GM18870 (cell line): Measurements from ENCODE around the gene RNF126.
"Not testable (repeated sequence)": the region's sequence is repeated elsewhere in the genome, so short reads cannot be mapped to it uniquely, and the experiment has no call there.

Experiments used
- ATAC-seq: cut with Tn5 transposase; IDR thresholded peaks from one replicate; pipeline ENCODE4 v1.9.1; 2021; ENCODE audit warnings: moderate library complexity; ENCODE audit not compliant: unreplicated experiment

Gene RNF126

DNA sequence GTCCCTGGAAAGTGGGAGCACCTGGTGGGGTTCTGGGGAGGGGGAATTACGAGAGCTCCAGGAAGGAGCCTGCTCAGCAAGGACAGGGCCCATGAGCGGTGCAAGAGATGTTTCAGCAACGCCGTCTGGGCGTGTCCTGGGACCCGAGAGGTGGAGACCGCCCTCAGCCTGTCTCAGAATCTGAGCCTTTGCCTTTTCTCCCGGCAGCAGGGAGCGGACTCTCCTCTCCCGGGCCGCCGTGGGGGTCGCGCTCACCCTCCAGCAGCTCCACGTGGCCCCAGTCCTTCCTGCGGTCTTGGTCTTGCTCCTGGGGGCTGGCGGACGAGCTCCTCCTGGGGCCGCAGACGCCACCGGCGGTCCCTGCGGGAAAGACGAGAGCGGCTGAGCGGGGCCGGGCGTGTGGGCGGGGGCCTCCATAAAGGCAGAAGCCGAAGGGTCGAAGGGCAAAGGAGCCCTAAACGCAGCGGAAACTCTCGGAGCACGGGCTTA is 30.4 kb downstream of the RNF126 start:
- ATAC-seq: no peak

- ATAC-seq: no peak
Measured at GRCh38 chr19:629961-630714, 32.9 kb downstream of the RNF126 start.

- not testable (repeated sequence) for ATAC-seq
Measured at GRCh38 chr19:629515-629914, 33.5 kb downstream of the RNF126 start.

DNA sequence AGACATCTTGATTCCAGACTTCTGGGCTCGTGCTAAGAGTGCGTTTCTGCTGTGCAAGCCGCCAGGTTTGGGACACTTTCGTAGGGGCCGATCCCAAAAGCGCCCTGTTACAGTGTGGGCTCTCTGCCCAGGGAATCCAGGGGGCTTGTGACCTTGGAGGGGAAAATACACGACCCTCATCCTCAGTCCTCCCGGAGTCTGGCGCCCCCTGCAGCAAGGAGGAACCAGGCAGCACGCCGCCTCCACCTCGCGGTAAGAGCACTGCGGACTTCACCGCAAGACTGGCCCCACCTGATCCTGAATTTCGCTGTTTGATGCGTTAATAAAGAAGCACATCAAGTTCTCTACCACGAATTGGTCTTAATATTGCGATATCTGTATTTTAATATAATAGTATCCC is 34.8 kb downstream of the RNF126 start:
- no peak for ATAC-seq

GRCh38 chr19:626566-626965 is 36.4 kb downstream of the RNF126 start:
- not testable (repeated sequence) for ATAC-seq

DNA sequence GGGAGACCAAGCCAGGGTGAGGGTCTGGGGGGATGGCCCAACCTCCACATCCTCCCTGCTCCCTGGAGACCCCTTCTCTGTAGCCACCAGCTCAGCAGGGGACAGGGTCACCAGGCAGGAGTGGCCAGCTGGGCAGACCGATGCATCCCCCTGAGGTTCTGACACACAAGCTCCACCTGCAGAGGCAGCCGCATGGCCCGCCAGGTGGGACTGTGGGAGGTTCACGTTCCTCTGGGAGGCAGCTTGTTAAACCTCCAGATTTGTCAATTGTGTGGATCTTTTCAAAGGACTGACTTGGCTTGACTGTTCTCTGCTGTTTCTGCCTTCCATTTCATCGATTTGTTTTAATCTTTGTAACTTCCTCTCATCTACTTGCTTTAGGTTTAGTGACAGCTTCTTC is 37.8 kb downstream of the RNF126 start:
- no peak for ATAC-seq

DNA sequence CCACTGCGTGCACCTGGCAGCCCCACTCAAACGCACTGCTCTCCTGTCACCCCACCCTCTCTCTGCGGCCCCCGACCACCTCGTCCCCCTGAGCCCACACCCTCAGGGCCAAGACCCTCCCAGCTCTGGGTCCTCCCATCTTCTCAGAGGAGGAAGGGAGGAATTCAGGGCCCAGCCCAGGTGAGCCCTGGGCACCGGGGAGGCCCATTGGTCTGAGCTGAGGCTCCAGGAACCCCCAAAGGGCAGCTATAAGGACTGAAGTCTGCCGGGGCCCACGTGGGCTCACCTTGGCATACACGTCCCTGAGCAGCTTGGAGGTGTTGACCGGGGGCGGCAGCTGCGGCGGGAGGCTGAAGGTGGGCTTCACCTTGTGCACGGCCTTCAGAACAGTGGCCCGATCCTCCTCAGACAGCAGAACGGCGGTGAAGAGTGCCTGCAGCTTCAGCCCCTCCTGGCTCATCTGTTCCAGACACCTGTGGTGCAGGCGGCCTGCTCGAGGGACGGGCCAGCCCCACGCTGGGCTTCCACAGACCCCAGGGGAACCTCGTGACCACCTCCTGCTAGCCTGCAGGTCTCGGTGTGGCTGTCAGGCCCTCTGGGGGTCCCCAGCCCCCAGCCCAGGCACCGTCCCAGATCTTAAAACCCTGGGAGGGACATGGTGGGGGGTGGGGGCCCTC is 38.4 kb downstream of the RNF126 start:
- no peak for ATAC-seq

DNA sequence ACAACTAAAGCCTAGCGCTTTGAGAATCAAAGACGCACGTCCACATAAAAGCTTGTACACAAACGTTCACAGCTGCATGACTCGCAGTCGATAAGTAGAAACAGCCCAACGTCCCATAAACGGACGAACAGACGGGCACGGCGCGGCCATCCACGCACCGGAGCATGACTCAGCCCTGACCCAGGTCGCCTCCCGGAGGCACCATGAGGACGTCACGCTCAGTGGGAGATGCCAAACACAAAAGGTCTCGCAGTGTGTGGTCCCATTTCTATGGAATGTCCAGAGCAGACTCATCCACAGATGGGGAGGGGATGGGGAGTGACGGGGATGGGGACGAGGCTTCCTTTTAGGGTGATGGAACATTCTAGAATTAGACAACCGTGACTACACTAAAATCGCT is 39.0 kb downstream of the RNF126 start:
- ATAC-seq: no peak

DNA sequence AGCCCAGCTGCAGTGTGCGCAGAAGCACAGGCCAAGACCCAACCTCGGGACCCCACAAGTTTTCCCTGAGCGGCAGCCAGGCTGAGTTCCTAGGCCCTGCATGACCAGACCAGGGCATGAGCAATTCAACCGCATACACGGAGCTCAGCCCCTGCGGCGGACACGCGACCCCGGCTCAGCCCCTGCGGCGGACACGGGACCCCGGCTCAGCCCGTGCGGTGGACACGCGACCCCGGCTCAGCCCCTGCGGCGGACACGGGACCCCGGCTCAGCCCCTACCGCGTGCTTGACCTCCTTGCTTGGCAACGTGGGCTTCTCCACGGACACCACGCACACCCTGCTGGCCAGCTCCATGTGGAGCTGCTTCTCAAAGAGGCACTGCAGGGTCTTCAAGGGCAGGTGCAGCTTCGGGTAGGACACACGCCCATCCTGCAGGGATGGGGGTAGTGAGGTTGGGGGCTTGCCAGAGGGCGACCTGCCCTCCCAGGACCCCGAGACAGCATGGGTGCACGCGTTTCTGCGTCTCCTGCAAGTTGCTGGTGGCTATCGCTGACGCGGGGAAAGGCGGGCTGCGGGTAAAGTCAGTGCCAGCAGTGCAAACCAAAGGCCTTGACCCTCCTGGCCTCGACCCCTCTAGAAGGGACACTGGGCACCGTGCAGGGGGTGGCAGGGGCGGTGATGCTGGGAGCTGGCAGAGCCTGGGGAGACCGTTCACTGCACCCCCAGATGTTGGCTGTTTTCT is 39.7 kb downstream of the RNF126 start:
- ATAC-seq: no peak

- ATAC-seq: no peak
Measured at GRCh38 chr19:622666-623065, 40.3 kb downstream of the RNF126 start.

- no peak for ATAC-seq
Measured at GRCh38 chr19:621819-622218, 41.2 kb downstream of the RNF126 start.

GRCh38 chr19:621191-621590 is 41.8 kb downstream of the RNF126 start:
- ATAC-seq: not testable (repeated sequence)

DNA sequence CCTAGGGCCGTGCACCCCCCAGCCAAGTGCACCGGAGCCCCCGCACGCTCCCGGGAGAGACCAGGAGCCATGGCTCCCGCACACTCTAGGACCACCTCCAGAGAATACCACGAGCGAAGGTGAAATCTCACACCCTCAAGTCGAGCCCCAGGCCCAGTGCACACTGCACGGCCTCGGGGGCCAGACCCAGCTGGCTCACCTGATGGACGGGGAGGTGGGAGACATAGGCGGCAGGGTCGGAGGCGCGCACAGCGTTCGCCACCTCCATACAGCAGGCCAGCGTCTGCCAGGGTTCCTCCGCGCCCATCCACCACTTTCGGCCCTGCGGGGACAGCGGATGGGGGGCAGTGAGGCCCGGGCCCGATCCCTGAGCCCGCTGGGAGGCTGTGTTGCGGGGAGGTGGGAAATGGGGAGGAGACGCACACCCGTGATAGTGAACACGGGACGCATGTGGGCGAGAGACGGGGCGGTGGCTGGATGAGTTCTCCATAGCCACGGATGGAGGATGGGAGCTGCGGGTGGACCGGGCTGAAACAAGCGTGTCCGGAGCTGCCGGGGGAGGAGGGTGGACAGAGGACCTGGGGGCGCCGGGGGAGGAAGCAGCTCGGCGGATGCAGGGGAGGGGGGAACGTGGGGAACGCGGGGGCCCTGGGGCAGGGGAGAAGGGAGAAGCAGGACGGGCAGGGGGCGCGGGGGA is 42.7 kb downstream of the RNF126 start:
- ATAC-seq: no peak

GRCh38 chr19:619286-620002 is 43.6 kb downstream of the RNF126 start:
- no peak for ATAC-seq

DNA sequence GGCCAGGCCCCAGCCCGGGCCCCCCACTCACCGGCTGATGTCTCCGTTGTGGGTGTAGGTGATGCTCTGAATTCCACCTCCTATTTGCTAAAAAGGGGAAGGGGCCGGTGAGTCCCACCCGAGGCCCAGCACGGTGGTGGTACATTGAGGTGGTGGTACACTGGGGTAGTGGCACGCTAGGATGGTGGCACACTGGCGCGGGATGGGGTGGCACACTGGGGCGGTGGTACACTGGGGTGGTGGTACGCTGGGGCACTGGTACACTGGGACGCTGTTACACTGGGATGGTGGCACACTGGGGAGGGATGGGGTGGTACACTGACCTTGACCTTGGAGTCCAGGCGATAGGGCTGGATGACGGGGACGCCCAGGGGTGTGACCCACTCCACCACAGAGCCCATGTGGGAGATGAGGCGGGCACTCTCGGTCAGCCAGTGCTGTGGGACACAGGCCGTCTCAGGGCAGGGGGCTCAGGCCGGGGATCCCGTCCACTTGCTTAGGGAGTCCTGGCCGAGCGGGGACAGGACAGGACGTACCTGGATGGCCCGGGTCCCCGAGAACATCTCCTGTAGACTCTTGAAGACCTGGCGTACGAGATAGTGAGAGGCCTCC is 44.2 kb downstream of the RNF126 start:
- ATAC-seq: no peak

DNA sequence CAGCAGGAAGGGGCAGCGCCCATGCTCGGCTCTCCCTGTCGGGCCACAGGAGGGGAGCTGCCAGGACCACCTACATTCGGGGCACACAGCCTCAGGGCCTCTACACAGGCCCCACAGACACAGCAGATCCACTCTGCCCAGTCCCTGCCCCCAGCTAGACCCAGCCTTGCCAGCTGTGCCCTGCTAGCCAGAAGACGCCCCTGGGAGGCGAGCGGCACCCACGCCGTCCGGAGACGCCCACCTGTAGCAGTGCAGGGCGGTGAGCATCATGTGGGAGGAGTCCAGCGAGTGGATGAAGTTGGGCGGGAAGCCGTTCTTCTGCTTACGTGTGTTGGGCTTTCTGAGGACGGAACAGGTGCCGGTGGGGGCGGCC is 44.8 kb downstream of the RNF126 start:
- ATAC-seq: no peak

DNA sequence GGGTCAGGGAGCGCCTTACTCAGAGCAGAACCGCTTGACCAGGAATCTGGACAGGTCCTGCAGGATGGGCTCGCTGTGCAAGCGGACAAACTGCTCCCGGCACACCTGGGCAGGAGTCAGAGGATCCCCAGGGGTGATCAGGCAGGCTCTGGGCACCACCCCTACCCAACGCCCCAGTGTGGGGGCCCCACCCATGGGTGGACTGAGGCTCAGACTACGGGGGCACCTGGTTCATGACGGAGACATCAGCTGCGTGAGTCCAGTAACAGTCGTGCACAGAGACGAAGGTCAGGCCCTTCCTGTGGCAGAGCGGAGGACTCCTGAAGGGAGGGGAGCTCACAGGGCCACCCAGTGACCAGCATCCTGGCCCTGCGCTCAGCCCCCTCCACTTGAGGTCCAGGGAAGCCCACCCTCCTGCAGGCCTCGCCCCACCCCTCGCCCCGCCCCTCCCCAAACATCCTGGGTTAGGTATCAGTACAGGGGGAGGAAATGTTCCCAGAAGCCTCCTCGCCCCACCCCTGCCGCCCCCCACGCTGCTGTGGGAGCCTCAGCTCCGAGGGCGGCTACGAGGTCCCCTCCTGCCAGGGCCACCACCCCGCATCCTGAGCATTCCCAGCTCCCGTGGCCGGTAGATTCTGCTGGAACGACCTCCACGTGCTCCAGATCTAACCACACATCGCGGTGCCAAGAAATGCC is 45.3 kb downstream of the RNF126 start:
- ATAC-seq: no peak

DNA sequence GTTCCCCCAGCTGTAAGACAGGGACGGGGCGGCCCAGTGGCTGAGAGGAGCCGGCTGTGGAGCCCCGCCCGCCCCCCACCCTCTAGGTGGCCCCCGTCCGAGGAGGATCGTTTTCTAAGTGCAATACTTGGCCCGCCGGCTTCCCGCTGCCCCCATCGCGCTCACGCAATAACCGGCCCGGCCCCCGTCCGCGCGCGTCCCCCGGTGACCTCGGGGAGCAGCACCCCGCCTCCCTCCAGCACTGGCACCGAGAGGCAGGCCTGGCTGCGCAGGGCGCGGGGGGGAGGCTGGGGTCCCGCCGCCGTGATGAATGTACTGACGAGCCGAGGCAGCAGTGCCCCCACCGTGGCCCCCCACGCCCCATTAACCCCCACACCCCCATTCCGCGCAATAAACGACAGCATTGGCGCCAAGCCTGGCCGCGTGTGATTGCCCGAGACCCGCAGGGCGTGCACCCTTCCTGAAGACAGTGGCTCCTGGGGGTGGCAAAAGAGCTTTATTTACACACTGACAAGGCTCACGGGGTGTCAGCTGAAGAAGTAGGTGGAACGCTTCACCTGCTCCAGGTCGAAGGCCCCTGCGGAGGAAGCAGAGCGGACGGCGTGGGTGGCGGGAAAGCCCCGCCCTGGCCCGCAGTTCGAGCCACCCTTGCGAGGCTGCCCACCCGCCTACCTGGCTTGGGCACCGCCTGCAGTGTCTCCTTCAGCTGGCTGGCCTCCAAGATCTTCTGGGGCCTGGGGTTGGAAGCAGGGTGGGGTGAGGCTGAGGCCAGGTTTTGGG is 46.1 kb downstream of the RNF126 start:
- ATAC-seq: no peak
